ENCODE results near the gene CALY. TPM values are rescaled to one million over a fixed set of nuclear protein-coding genes. Genes with fewer than 3 reads are reported as not detected.

Gene CALY
- polyA plus RNA-seq, 1 of the 3 experiments (the other 2 are of a cell fraction), result 3.3 TPM

GRCh38 chr10:133312016-133312768, 24.5 kb downstream of the CALY start:
- H2AFZ ChIP-seq (ENCODE audit: low read depth), result no peak overlapping the region
- no peak overlapping the region for H3K9ac ChIP-seq
- 88% methylated on average over 18 of the region's 23 CpGs for WGBS (ENCODE audit: low lambda C conversion rate)
- H3K4me2 ChIP-seq, result no peak overlapping the region
- ChIA-PET POLR2A (no interaction called here), CTCF (no interaction called here)
- TF ChIP-seq POLR2AphosphoS5 (IDR thresholded peaks at IDR 0.05; ENCODE audit: low read depth, low read length) (no peak), RXRA (IDR thresholded peaks at IDR 0.05; ENCODE audit: borderline replicate concordance, low read depth) (no peak)
- no peak overlapping the region for H3K4me3 ChIP-seq (ENCODE audit: low read depth in 2 of 2, low read length in 1 of 2)
- no peaks in the 10 kb centered on the region for H3K9me3 ChIP-seq
- H3K27me3 ChIP-seq (ENCODE audit: insufficient read depth), result no peaks in the 10 kb centered on the region
- peaks cover 17% of the 10 kb centered on the region for H3K79me2 ChIP-seq (ENCODE audit: insufficient read depth)
- peaks cover 7 to 26% of the 10 kb centered on the region in 2 experiments for H3K36me3 ChIP-seq (replicated peaks in 1 of 2; ENCODE audit: control insufficient read depth in 1 of 2, insufficient read depth in 2 of 2, low read length in 1 of 2)
- no peak for DNase-seq
- no peaks in the 10 kb centered on the region for H3K9me2 ChIP-seq
- peaks cover 18% of the 10 kb centered on the region for H4K20me1 ChIP-seq (ENCODE audit: insufficient read depth)
- peaks cover 17% of the 10 kb centered on the region for H3F3A ChIP-seq (replicated peaks; ENCODE audit: insufficient read depth)
- H3K27ac ChIP-seq (ENCODE audit: low read depth in 2 of 2, low read length in 1 of 2), result no peak overlapping the region
- peaks cover 4 to 14% of the 10 kb centered on the region in 2 experiments; a peak in 2 of 4 replicates for H3K4me1 ChIP-seq (ENCODE audit: control insufficient read depth in 1 of 2, insufficient read depth in 2 of 2, low read depth in 1 of 2, low read length in 1 of 2)

- Histone ChIP-seq H3K79me2 (ENCODE audit: insufficient read depth) (peaks cover 23% of the 10 kb centered on the region), H3K4me2 (no peak overlapping the region), H2AFZ (ENCODE audit: low read depth) (no peak overlapping the region), H4K20me1 (ENCODE audit: insufficient read depth) (peaks cover 24% of the 10 kb centered on the region), H3K9ac (no peak overlapping the region), H3K36me3 (replicated peaks in 1 of 2; ENCODE audit: control insufficient read depth in 1 of 2, insufficient read depth in 2 of 2, low read length in 1 of 2) (peaks cover 7 to 26% of the 10 kb centered on the region in 2 experiments), H3F3A (replicated peaks; ENCODE audit: insufficient read depth) (peaks cover 17% of the 10 kb centered on the region), H3K9me2 (no peaks in the 10 kb centered on the region), H3K4me1 (ENCODE audit: control insufficient read depth in 1 of 2, insufficient read depth in 2 of 2, low read depth in 1 of 2, low read length in 1 of 2) (peaks cover 8 to 19% of the 10 kb centered on the region in 2 experiments; a peak in 2 of 4 replicates), H3K9me3 (no peaks in the 10 kb centered on the region), H3K4me3 (ENCODE audit: low read depth in 2 of 2, low read length in 1 of 2) (no peak overlapping the region), H3K27ac (ENCODE audit: low read depth in 2 of 2, low read length in 1 of 2) (no peak overlapping the region), H3K27me3 (ENCODE audit: insufficient read depth) (no peaks in the 10 kb centered on the region)
- ChIA-PET POLR2A (no interaction called here), CTCF (interaction anchor here (1.3 kb wide), 1 partner anchor 18 kb away, joined by 3 read pairs; no protein-coding TSS in a partner anchor)
- WGBS (ENCODE audit: low lambda C conversion rate), result 91% methylated on average over 5 of the region's 10 CpGs
- no peak for TF ChIP-seq JUND (IDR thresholded peaks at IDR 0.05)
- no peak for TF ChIP-seq NRF1 (IDR thresholded peaks at IDR 0.05; ENCODE audit: low read depth, low read length)
- no peak for TF ChIP-seq CHD2 (IDR thresholded peaks at IDR 0.05; ENCODE audit: low read length, partially characterized antibody)
- TF ChIP-seq YY1 (IDR thresholded peaks at IDR 0.05; ENCODE audit: low read depth), result no peak
- TF ChIP-seq EZH2phosphoT487 (IDR thresholded peaks at IDR 0.05; ENCODE audit: borderline replicate concordance, low read depth), result no peak
- no peak for TF ChIP-seq TCF12 (IDR thresholded peaks at IDR 0.05)
- no peak for TF ChIP-seq SMC3 (IDR thresholded peaks at IDR 0.05; ENCODE audit: low read depth, low read length)
- no peak for TF ChIP-seq MAX (IDR thresholded peaks at IDR 0.05; ENCODE audit: low read depth)
- no peak for TF ChIP-seq PBX3 (IDR thresholded peaks at IDR 0.05)
- DNase-seq, result no peak
These were observed 25.1 kb downstream of the CALY start for GRCh38 chr10:133311570-133311969.

Measured in SK-N-SH (cell line).